Astrocyte (in vitro differentiated cells and primary cell): ENCODE data around the gene DLG1.
"Not testable (repeated sequence)": the region's sequence is repeated elsewhere in the genome, so short reads cannot be mapped to it uniquely, and the experiment has no call there.

ENCODE experiments used
- CTCF ChIP-seq: IDR thresholded peaks from 2 replicates; pipeline ENCODE4 v1.5.1; 2011; ENCODE audit warnings: low read depth, mild to moderate bottlenecking, inconsistent platforms, low read length, moderate library complexity; ENCODE audit not compliant: insufficient read depth
- EZH2 ChIP-seq: IDR thresholded peaks from 2 replicates; pipeline ENCODE4 v1.6.1; 2012; ENCODE audit warnings: mild to moderate bottlenecking, low read length, inconsistent platforms; ENCODE audit not compliant: insufficient read depth

DNA sequence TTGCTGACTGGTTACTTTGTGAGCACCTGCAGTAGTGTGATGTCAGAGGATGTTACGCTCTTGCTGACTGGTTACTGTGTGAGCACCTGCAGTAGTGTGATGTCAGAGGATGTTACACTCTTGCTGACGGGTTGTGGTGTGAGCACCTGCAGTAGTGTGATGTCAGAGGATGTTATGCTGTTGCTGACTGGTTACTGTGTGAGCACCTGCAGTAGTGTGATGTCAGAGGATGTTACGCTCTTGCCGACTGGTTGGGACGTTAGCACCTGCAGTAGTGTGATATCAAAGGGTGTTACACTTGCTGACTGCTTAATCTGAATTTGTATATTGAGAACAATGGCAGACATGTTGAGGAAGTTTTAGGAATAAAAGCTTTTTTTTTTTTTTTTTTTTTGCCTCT, 263.6 kb downstream of the DLG1 start:
- TF ChIP-seq CTCF, EZH2: not testable (repeated sequence)
